Motor neuron (in vitro differentiated cells): Measurements from ENCODE around the gene ACAD11. TPM values are rescaled to one million over a fixed set of nuclear protein-coding genes. Genes with fewer than 3 reads are reported as not detected.

Experiments used
- ATAC-seq, 8 experiments: fragments of 200-7000 bp; cut with Tn5 transposase; replicated peaks in 6 of 8; 2 replicates each; pipeline ENCODE4 v1.8.0; 2021; ENCODE audit warnings: mild to moderate bottlenecking in 8 of 8, moderate library complexity in 8 of 8
- H3K27ac ChIP-seq, 2 donors: fragments of 250-450 bp; sonication (Bioruptor Pico); 2 replicates each; pipeline ENCODE4 v1.9.0; 2021; ENCODE audit warnings: antibody characterized with exemption in 2 of 2, mild to moderate bottlenecking in 2 of 2, moderate library complexity in 1 of 2
- H3K4me1 ChIP-seq, 2 donors: fragments of 250-450 bp; sonication (Bioruptor Pico); replicated peaks in 1 of 2; 2 replicates each; pipeline ENCODE4 v1.6.1; 2021; ENCODE audit warnings: antibody characterized with exemption in 2 of 2, mild to moderate bottlenecking in 2 of 2, moderate library complexity in 1 of 2
- H3K4me3 ChIP-seq, 5 donors: fragments of 250-450 bp; sonication (Bioruptor Pico); 2 replicates each; pipeline ENCODE4 v1.9.0; 2021; ENCODE audit warnings: antibody characterized with exemption in 5 of 5, mild to moderate bottlenecking in 5 of 5, moderate library complexity in 4 of 5
- WGBS, 10 experiments: fragments of 450-650 bp; shearing (Covaris generic); methylation state at CpG; one replicate each; pipeline ENCODE4 v1.0.0; 2022; 5-methylcytosine and 5-hydroxymethylcytosine counted together
- in situ Hi-C, 9 experiments: fragments of 400-800 bp; cut with MboI; loops; one replicate each; pipeline ENCODE4 v1.15.0; 2021; ENCODE audit warnings: low sequenced_read_pairs in 9 of 9, low pct_unique_long_range_greater_than_20kb in 2 of 9; ENCODE audit not compliant: unreplicated experiment in 9 of 9
- total RNA-seq, 8 experiments: library from RNA; unstranded; fragments of 300-600 nt; gene quantifications; 2 replicates each; pipeline versions ENCODE4 v1.2.3 to v1.2.4, GENCODE V29; 2022

Gene ACAD11, protein sequence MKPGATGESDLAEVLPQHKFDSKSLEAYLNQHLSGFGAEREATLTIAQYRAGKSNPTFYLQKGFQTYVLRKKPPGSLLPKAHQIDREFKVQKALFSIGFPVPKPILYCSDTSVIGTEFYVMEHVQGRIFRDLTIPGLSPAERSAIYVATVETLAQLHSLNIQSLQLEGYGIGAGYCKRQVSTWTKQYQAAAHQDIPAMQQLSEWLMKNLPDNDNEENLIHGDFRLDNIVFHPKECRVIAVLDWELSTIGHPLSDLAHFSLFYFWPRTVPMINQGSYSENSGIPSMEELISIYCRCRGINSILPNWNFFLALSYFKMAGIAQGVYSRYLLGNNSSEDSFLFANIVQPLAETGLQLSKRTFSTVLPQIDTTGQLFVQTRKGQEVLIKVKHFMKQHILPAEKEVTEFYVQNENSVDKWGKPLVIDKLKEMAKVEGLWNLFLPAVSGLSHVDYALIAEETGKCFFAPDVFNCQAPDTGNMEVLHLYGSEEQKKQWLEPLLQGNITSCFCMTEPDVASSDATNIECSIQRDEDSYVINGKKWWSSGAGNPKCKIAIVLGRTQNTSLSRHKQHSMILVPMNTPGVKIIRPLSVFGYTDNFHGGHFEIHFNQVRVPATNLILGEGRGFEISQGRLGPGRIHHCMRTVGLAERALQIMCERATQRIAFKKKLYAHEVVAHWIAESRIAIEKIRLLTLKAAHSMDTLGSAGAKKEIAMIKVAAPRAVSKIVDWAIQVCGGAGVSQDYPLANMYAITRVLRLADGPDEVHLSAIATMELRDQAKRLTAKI
- 10 to 100 TPM; 13.9 to 47.3 (median 27.3) TPM for total RNA-seq

DNA sequence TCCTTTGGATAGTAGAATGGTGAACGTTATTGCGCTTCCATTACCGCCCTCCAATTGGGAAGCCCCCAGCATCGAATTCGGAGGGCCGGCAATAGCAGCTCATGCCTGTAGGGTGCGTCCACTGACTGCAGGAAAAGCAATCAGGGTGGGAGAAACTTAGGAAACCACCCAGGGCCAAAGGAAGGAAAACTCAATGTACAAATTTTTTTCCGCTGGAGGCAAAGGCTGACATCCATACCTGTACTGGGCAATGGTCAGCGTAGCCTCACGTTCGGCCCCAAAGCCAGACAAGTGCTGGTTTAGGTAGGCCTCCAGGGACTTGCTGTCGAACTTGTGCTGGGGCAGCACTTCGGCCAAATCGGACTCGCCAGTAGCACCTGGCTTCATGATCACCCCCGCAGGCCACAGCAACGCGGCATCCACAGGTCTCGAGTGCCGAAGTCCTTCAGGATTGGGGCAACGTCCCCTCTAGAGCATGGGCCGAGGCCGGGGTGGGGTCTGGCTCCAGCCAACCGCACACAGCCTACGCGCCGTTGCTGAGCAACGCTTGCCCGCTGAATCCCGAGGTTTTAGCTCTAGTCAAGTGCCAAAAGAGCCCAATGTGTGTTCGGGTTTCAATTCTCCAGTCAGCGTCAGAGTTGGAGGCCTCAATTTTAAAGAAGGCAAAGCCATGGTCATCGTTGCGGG is at the start of gene ACAD11:
Gene ACAD11 (minus strand): TSS at position 445 of the 687 bp plus-strand sequence. CDS start 58 bp downstream, at position 387.
- in situ Hi-C loops, result no loop called here
- Histone ChIP-seq H3K27ac (peak within 1 kb of the TSS; percentile 88 to 94), H3K4me3 (peak within 1 kb of the TSS; percentile 64 to 88 (median 79)), H3K4me1 (peaks cover 0 to 26% of the 10 kb centered on the region in 2 donors)
- ATAC-seq, result peak; percentile 75 to 86 (median 82)
- 0 to 2% (median 0%) methylated on average over 1 to 11 of the region's 34 CpGs; no CpG with 5 or more reads in 2 of the 10 experiments for WGBS, 10 experiments

DNA sequence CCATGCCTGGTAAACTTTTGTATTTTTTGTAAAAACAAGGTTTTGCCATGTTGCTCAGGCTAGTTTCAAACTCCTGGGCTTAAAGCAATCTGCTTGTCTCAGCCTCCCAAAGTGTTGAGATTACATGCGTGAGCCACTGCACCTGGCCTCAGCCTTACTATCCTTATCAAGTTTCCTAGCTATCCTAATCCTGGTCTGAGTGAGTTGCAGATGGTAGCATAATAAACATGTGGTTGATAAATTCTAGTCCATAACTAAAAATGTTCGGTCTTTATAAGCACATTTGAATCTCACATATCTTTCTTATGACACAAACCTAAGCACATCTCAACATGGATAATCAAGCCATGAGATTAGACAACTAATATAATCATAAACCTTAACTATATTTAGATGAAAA is 44.1 kb upstream of the ACAD11 start:
- H3K4me3 ChIP-seq, result no peak overlapping the region
- H3K27ac ChIP-seq, result no peak overlapping the region
- no peak for ATAC-seq
- in situ Hi-C loops, result loop anchor here in 1 of 9 experiments (25.0 kb wide), 1 partner anchor 934 kb away; no protein-coding TSS in a partner anchor
- no peaks in the 10 kb centered on the region for H3K4me1 ChIP-seq
- 83 to 100% (median 100%) methylated on average over 1 to 2 of the region's 2 CpGs; no CpG with 5 or more reads in 3 of the 10 experiments for WGBS, 10 experiments

DNA sequence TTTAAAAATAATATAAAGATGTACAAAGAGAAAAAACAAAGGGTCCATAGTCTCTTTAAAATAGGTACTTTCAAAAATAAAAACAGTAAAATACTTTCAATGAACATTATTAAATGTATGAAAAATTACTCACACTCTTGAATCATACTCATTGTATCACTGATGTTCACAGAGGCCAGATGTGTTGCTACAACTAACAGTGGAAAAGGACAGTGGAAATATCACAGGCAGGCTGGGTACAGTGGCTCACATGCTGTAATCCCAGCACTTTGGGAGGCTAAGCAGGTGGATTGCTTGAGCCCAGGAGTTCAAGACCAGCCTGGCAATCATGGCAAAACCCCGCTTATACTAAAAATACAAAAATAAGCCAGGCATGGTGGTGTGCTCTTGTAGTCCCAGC is 35.8 kb upstream of the ACAD11 start:
- Histone ChIP-seq H3K4me1 (no peaks in the 10 kb centered on the region), H3K4me3 (no peak overlapping the region), H3K27ac (no peak overlapping the region)
- ATAC-seq, result no peak
- in situ Hi-C loops, result no loop called here
- 67 to 100% methylated on average over 1 of the region's 1 CpG; no CpG with 5 or more reads in 8 of the 10 experiments for WGBS, 10 experiments

DNA sequence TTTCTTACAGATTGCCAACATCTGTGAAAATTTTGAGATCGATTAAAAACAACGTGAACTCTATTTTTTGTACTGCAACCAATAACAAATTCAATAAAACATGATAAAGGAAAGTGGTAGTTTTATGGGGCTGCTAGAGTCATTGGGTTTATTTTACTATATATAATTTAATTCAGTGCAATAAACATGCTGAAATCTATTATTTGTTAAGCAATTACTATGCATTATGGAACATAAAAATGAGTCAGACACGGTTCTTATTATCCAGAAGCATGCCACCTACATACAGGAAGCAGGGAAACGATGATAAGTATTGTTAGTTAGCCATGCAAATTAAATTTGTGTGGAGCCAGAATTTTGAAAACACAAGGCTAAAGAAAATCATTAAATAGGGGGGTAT is 35.4 kb upstream of the ACAD11 start:
- H3K27ac ChIP-seq, result no peak overlapping the region
- in situ Hi-C loops, result no loop called here
- no peaks in the 10 kb centered on the region for H3K4me1 ChIP-seq
- ATAC-seq, result peak in 1 of 8 experiments; percentile 66
- H3K4me3 ChIP-seq, result no peak overlapping the region
- 15 to 94% (median 67%) methylated on average over 1 to 4 of the region's 4 CpGs; no CpG with 5 or more reads in 1 of the 10 experiments for WGBS, 10 experiments

DNA sequence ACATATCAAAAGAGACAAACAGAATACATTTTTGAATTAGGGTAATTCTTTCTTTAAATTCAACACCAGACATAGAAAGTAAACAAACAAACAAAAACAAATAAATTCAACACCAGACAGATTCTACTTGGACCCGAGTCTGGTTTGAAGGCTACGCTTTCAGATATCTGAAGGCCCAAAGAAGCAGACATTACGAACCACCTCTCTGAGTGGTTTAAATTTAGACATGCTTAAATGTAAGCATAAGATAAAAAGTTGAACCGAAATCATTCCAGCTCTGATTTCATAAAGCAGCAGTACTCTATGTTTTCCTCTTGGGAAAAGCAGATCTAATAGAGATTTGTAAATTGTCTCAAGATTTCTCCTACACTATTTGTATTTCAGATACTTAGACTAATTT is 30.4 kb upstream of the ACAD11 start:
- ATAC-seq, result no peak
- 88 to 100% (median 100%) methylated on average over 1 to 4 of the region's 4 CpGs for WGBS, 10 experiments
- Histone ChIP-seq H3K4me1 (no peaks in the 10 kb centered on the region), H3K4me3 (no peak overlapping the region), H3K27ac (no peak overlapping the region)
- in situ Hi-C loops, result no loop called here

DNA sequence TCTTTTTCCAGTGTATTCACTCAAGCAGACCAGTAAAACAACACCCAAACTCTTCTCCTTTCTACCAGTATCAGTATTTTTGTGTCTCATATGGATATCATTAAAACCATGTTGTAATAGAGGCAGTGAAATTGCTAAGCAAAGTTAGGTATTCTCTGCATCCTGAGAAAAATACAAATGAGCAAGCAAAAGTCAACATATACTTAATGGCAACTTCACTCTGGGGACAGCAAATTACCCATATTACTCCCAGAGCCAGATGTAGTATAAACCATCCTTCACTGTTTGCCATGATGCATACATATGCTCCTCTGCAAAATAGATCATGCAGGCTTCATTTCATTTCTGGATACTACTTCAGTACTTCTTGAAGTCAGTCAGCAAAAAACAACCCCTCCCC is 22.6 kb upstream of the ACAD11 start:
- in situ Hi-C loops, result no loop called here
- H3K27ac ChIP-seq, result no peak overlapping the region
- H3K4me3 ChIP-seq, result no peak overlapping the region
- no peak for ATAC-seq
- H3K4me1 ChIP-seq, result no peaks in the 10 kb centered on the region

DNA sequence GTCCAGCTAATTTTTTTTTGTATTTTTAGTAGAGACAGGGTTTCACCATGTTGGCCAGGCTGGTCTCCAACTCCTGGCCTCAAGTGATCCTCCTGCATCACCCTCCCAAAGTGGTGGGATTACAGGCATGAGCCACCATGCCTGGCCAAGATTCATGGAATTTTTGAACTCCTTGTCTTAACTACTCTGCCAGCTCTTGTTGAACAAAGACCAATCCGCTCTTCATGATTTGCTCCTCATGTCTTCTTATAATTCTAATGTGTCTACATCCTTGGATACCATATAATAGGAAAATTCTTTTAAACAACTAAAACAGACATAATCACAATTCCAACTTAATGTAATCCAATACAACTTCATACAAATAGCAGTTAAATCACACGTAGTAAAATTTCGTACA is 21.8 kb upstream of the ACAD11 start:
- in situ Hi-C loops, result no loop called here
- 89 to 100% (median 99%) methylated on average over 1 to 3 of the region's 3 CpGs for WGBS, 10 experiments
- ATAC-seq, result no peak
- H3K4me1 ChIP-seq, result no peaks in the 10 kb centered on the region
- no peak overlapping the region for H3K27ac ChIP-seq
- no peak overlapping the region for H3K4me3 ChIP-seq

DNA sequence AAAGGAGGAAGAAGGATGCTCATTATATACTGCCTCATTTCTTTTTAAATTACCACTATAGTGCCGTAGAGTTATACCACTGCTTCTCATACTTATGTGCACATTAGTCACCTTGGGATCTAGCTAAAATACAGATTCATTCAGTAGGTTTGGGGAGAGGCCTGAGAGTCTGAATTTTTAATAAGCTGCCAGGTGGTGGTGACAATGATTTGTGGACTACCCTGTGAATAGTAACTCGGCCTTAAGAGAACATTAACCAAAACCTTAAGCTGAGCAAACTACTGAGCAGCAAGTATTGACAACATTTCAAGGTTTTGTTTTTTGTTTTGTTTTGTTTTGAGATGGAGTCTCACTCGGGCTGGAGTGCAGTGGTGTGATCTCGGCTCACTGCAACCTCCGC is 20.3 kb upstream of the ACAD11 start:
- H3K4me3 ChIP-seq, result no peak overlapping the region
- no peak for ATAC-seq
- no peaks in the 10 kb centered on the region for H3K4me1 ChIP-seq
- in situ Hi-C loops, result no loop called here
- no peak overlapping the region for H3K27ac ChIP-seq
- WGBS, 10 experiments, result 72 to 100% (median 100%) methylated on average over 1 to 5 of the region's 5 CpGs; no CpG with 5 or more reads in 1 of the 10 experiments

DNA sequence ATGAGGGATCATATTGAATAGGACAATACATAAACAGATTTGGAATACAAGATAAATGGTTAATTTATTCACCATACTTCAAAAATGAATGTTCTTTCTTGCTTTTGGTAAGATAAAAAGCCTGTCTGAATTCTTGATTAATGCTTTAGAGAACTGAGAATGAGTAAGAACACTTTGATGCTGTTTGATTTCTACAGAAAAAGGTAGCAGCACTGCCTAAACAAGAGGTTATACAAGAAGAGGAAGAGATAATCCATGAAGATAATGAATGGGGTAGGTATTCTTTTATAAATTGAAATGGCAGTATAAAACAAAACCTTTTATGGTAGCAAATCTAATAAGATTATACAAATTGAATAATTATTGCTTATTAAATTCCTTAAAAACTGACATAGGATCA is 15.8 kb upstream of the ACAD11 start:
- no peak overlapping the region for H3K27ac ChIP-seq
- no peak overlapping the region for H3K4me3 ChIP-seq
- in situ Hi-C loops, result no loop called here
- no peaks in the 10 kb centered on the region for H3K4me1 ChIP-seq
- no peak for ATAC-seq

DNA sequence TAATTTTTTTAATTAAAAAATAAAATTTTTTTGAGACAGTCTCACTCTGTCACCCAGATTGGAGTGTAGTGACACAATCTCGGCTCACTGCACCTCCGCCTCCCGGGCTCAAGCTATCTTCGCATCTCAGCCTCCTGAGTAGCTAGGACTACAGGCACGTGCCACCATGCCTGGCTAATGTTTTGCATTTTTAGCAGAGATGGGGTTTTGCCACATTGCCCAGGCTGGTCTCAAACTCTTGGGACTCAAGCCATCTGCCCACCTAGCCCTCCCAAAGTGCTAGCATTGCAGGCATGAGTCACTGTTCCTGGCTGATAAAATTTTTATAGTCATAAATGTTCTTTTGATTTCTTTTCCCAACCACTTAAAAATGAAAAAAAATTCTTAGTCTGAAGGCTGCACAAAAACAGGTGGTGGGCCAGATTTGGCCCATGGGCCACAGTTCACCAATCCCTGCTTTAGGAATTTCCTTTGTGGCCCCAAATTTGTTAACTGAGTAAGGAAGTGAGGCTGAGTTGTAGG is 9.7 kb upstream of the ACAD11 start:
- Histone ChIP-seq H3K4me1 (peaks cover 0 to 5% of the 10 kb centered on the region in 2 donors), H3K4me3 (no peak overlapping the region), H3K27ac (no peak overlapping the region)
- ATAC-seq, result no peak
- 86 to 100% (median 97%) methylated on average over 1 to 5 of the region's 5 CpGs; no CpG with 5 or more reads in 3 of the 10 experiments for WGBS, 10 experiments
- in situ Hi-C loops, result no loop called here

DNA sequence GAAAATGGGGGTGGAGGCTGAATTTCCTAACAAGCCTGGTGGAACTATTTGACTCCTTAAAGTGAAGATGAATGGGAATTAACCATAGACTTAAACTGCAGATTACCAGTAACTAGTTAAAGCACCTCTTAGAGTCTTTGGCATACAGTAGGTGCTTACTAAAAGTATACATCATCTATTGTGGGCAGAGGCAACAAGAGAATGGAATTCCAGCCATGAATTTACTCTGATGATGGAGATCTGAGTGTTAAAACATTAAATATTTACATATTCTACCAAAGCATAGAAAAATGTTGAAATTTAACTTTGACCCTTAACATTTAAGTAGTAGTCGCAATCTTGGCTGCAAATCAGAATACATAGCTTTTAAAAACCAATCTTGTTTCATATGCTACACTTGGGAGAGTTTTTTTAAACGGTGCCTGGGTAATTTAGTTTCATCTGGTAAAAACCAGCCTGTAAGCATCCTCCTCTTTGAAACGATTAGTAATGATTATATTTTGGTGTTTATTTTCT is 5.7 kb upstream of the ACAD11 start:
- in situ Hi-C loops, result no loop called here
- ATAC-seq, result no peak
- Histone ChIP-seq H3K4me3 (no peak overlapping the region), H3K27ac (no peak overlapping the region), H3K4me1 (peaks cover 0 to 20% of the 10 kb centered on the region in 2 donors)
- 14 to 100% (median 84%) methylated on average over 1 to 3 of the region's 3 CpGs; no CpG with 5 or more reads in 1 of the 10 experiments for WGBS, 10 experiments

DNA sequence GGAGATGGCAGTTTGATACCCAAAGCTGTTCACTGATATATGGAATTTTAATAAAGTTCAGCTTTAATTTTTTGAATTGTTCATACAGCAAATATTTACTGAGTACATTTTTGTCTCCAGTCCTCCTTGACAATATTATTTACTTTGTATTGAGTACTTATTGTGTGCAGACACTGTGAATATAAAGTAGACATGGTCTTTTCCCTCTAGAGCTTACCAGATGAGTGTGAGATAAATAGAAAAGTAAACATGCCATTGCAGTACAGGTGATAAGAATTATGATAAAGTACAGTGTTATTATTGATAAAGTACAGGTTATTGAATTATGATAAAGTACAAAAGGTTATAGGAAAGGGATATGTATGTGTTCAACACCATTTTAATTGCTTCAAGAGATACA is 2.6 kb upstream of the ACAD11 start:
- in situ Hi-C loops, result no loop called here
- no peak for ATAC-seq
- Histone ChIP-seq H3K4me1 (peaks cover 0 to 30% of the 10 kb centered on the region in 2 donors), H3K27ac (no peak overlapping the region), H3K4me3 (peak overlapping the region in 2 of 5 donors; percentile 79 to 85)

DNA sequence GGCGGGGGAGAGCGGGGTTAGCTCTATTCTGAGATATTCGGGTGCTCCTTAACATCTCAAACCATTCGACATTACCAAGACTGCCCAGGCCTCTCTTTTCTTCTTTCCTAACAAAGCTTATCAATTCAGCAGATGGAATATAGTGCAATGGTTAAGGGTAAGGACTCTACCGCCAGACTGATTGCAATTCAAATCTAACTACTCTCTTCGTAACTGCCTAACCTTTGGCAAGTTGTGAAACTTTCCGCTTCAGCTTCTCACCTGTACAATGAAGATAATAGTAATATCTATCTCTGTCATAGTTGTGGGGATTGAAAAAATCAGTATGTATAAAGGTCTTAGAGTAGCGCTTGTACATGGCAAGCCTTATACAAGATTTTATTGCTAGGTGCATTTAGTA is 1.5 kb upstream of the ACAD11 start:
- peaks cover 0 to 30% of the 10 kb centered on the region in 2 donors for H3K4me1 ChIP-seq
- 0 to 20% (median 10%) methylated on average over 1 to 4 of the region's 8 CpGs; no CpG with 5 or more reads in 2 of the 10 experiments for WGBS, 10 experiments
- H3K4me3 ChIP-seq, result peak overlapping the region; percentile 64 to 88 (median 79)
- H3K27ac ChIP-seq, result peak overlapping the region; percentile 88 to 94
- in situ Hi-C loops, result no loop called here
- ATAC-seq, result no peak
